ENCODE measurements around the gene RBCK1. TPM values are rescaled to one million over a fixed set of nuclear protein-coding genes. Genes with fewer than 3 reads are reported as not detected.

RBCK1 gene
- total and polyA plus RNA-seq, 9 of the 15 experiments (the other 6 are each of a cell fraction or from before 2014, with no cell fraction given) = 5.9 to 59.3 (median 26.5) TPM

Small RNAs within 50 kb of the gene (small RNA-seq; reads per million reads assigned to genes)
- not detected for gene RF00019

Other genes starting within 250 kb of the RBCK1 start
Only the 7 nearest of the 12 such genes appear.
- gene C20orf96, start 117.5 kb upstream of the RBCK1 start, total RNA-seq (2014; rRNA removed) = 1.5 and 2.0 TPM in 2 replicates
- gene C20orf96, start 117.5 kb upstream of the RBCK1 start, total RNA-seq (2014; rRNA removed; fragmentation: Illumina TruSeq; extraction: Trizol) = 2.4 and 3.0 TPM in 2 replicates
- 2.1 and 2.3 TPM in 2 replicates for gene C20orf96, start 117.5 kb upstream of the RBCK1 start, total RNA-seq (2015; rRNA removed; fragmentation: Illumina TruSeq; extraction: Trizol)
- gene C20orf96, start 117.5 kb upstream of the RBCK1 start, total RNA-seq (2021) = 10.1 TPM in 2 replicates
- gene C20orf96, start 117.5 kb upstream of the RBCK1 start, polyA plus RNA-seq (2011; rRNA removed) = 11.0 and 22.6 TPM in 2 replicates
- 8.4 and 9.8 TPM in 2 replicates for gene C20orf96, start 117.5 kb upstream of the RBCK1 start, polyA plus RNA-seq (2014; fragmentation: Illumina TruSeq; extraction: Trizol)
- 1 to 10 TPM; 1.7 to 4.2 TPM for gene C20orf96, start 117.5 kb upstream of the RBCK1 start, polyA plus RNA-seq (2014; fragmentation: Nextera tagmentation; extraction: Ambion mirVana)
- gene C20orf96, start 117.5 kb upstream of the RBCK1 start, polyA plus RNA-seq (2014; rRNA removed) = 9.1 and 11.7 TPM in 2 replicates
- 23.2 and 28.2 TPM in 2 replicates for gene ZCCHC3, start 110.7 kb upstream of the RBCK1 start, total RNA-seq (2014; rRNA removed)
- gene ZCCHC3, start 110.7 kb upstream of the RBCK1 start, total RNA-seq (2014; rRNA removed; fragmentation: Illumina TruSeq; extraction: Trizol) = 10.1 and 10.2 TPM in 2 replicates
- gene ZCCHC3, start 110.7 kb upstream of the RBCK1 start, total RNA-seq (2015; rRNA removed; fragmentation: Illumina TruSeq; extraction: Trizol) = 12.8 and 13.9 TPM in 2 replicates
- gene ZCCHC3, start 110.7 kb upstream of the RBCK1 start, total RNA-seq (2021) = 22.1 and 22.5 TPM in 2 replicates
- 21.2 and 22.0 TPM in 2 replicates for gene ZCCHC3, start 110.7 kb upstream of the RBCK1 start, polyA plus RNA-seq (2011; rRNA removed)
- gene ZCCHC3, start 110.7 kb upstream of the RBCK1 start, polyA plus RNA-seq (2014; fragmentation: Illumina TruSeq; extraction: Trizol) = 16.5 and 17.6 TPM in 2 replicates
- gene ZCCHC3, start 110.7 kb upstream of the RBCK1 start, polyA plus RNA-seq (2014; fragmentation: Nextera tagmentation; extraction: Ambion mirVana) = 1 to 10 TPM; 2.8 to 4.0 TPM
- 22.4 and 23.3 TPM in 2 replicates for gene ZCCHC3, start 110.7 kb upstream of the RBCK1 start, polyA plus RNA-seq (2014; rRNA removed)
- 6.5 and 9.2 TPM in 2 replicates for gene SOX12, start 82.7 kb upstream of the RBCK1 start, total RNA-seq (2014; rRNA removed)
- gene SOX12, start 82.7 kb upstream of the RBCK1 start, total RNA-seq (2014; rRNA removed; fragmentation: Illumina TruSeq; extraction: Trizol) = 1.3 and 1.4 TPM in 2 replicates
- gene SOX12, start 82.7 kb upstream of the RBCK1 start, total RNA-seq (2015; rRNA removed; fragmentation: Illumina TruSeq; extraction: Trizol) = 2.6 and 2.8 TPM in 2 replicates
- gene SOX12, start 82.7 kb upstream of the RBCK1 start, total RNA-seq (2021) = 26.1 and 26.3 TPM in 2 replicates
- 1.8 and 3.5 TPM in 2 replicates for gene SOX12, start 82.7 kb upstream of the RBCK1 start, polyA plus RNA-seq (2011; rRNA removed)
- 6.7 and 7.4 TPM in 2 replicates for gene SOX12, start 82.7 kb upstream of the RBCK1 start, polyA plus RNA-seq (2014; fragmentation: Illumina TruSeq; extraction: Trizol)
- under 1 TPM; 0.42 to 0.48 TPM for gene SOX12, start 82.7 kb upstream of the RBCK1 start, polyA plus RNA-seq (2014; fragmentation: Nextera tagmentation; extraction: Ambion mirVana)
- gene SOX12, start 82.7 kb upstream of the RBCK1 start, polyA plus RNA-seq (2014; rRNA removed) = 6.7 and 9.6 TPM in 2 replicates
- 11.1 and 21.5 TPM in 2 replicates for gene NRSN2, start 61.2 kb upstream of the RBCK1 start, total RNA-seq (2014; rRNA removed)
- gene NRSN2, start 61.2 kb upstream of the RBCK1 start, total RNA-seq (2014; rRNA removed; fragmentation: Illumina TruSeq; extraction: Trizol) = 6.7 and 7.5 TPM in 2 replicates
- gene NRSN2, start 61.2 kb upstream of the RBCK1 start, total RNA-seq (2015; rRNA removed; fragmentation: Illumina TruSeq; extraction: Trizol) = 7.8 and 9.6 TPM in 2 replicates
- gene NRSN2, start 61.2 kb upstream of the RBCK1 start, total RNA-seq (2021) = 26.7 and 28.5 TPM in 2 replicates
- 13.1 and 37.5 TPM in 2 replicates for gene NRSN2, start 61.2 kb upstream of the RBCK1 start, polyA plus RNA-seq (2011; rRNA removed)
- 24.3 and 24.7 TPM in 2 replicates for gene NRSN2, start 61.2 kb upstream of the RBCK1 start, polyA plus RNA-seq (2014; fragmentation: Illumina TruSeq; extraction: Trizol)
- gene NRSN2, start 61.2 kb upstream of the RBCK1 start, polyA plus RNA-seq (2014; fragmentation: Nextera tagmentation; extraction: Ambion mirVana) = 1 to 10 TPM; 7.9 to 8.3 TPM
- 24.8 and 29.7 TPM in 2 replicates for gene NRSN2, start 61.2 kb upstream of the RBCK1 start, polyA plus RNA-seq (2014; rRNA removed)
- 113 and 114 TPM in 2 replicates for gene TRIB3, start 27.5 kb upstream of the RBCK1 start, total RNA-seq (2014; rRNA removed)
- gene TRIB3, start 27.5 kb upstream of the RBCK1 start, total RNA-seq (2014; rRNA removed; fragmentation: Illumina TruSeq; extraction: Trizol) = 43.5 and 47.4 TPM in 2 replicates
- 22.1 and 23.0 TPM in 2 replicates for gene TRIB3, start 27.5 kb upstream of the RBCK1 start, total RNA-seq (2015; rRNA removed; fragmentation: Illumina TruSeq; extraction: Trizol)
- gene TRIB3, start 27.5 kb upstream of the RBCK1 start, total RNA-seq (2021) = 102 and 110 TPM in 2 replicates
- gene TRIB3, start 27.5 kb upstream of the RBCK1 start, polyA plus RNA-seq (2011; rRNA removed) = 44.4 and 114 TPM in 2 replicates
- gene TRIB3, start 27.5 kb upstream of the RBCK1 start, polyA plus RNA-seq (2014; fragmentation: Illumina TruSeq; extraction: Trizol) = 55.3 and 78.6 TPM in 2 replicates
- 10 to 100 TPM; 12.1 to 14.9 TPM for gene TRIB3, start 27.5 kb upstream of the RBCK1 start, polyA plus RNA-seq (2014; fragmentation: Nextera tagmentation; extraction: Ambion mirVana)
- gene TRIB3, start 27.5 kb upstream of the RBCK1 start, polyA plus RNA-seq (2014; rRNA removed) = 78.8 and 80.6 TPM in 2 replicates
- gene TBC1D20, start 54.2 kb downstream of the RBCK1 start, total RNA-seq (2014; rRNA removed) = 15.1 and 20.0 TPM in 2 replicates
- gene TBC1D20, start 54.2 kb downstream of the RBCK1 start, total RNA-seq (2014; rRNA removed; fragmentation: Illumina TruSeq; extraction: Trizol) = 11.9 and 14.2 TPM in 2 replicates
- 11.8 and 12.8 TPM in 2 replicates for gene TBC1D20, start 54.2 kb downstream of the RBCK1 start, total RNA-seq (2015; rRNA removed; fragmentation: Illumina TruSeq; extraction: Trizol)
- 17.8 and 20.6 TPM in 2 replicates for gene TBC1D20, start 54.2 kb downstream of the RBCK1 start, total RNA-seq (2021)
- 25.3 and 45.8 TPM in 2 replicates for gene TBC1D20, start 54.2 kb downstream of the RBCK1 start, polyA plus RNA-seq (2011; rRNA removed)
- gene TBC1D20, start 54.2 kb downstream of the RBCK1 start, polyA plus RNA-seq (2014; fragmentation: Illumina TruSeq; extraction: Trizol) = 20.4 and 23.7 TPM in 2 replicates
- gene TBC1D20, start 54.2 kb downstream of the RBCK1 start, polyA plus RNA-seq (2014; fragmentation: Nextera tagmentation; extraction: Ambion mirVana) = 1 to 10 TPM; 7.0 to 9.5 TPM
- 20.1 and 21.1 TPM in 2 replicates for gene TBC1D20, start 54.2 kb downstream of the RBCK1 start, polyA plus RNA-seq (2014; rRNA removed)
- gene CSNK2A1, start 135.5 kb downstream of the RBCK1 start, total RNA-seq (2014; rRNA removed) = 81.4 and 88.5 TPM in 2 replicates
- gene CSNK2A1, start 135.5 kb downstream of the RBCK1 start, total RNA-seq (2014; rRNA removed; fragmentation: Illumina TruSeq; extraction: Trizol) = 149 and 152 TPM in 2 replicates
- gene CSNK2A1, start 135.5 kb downstream of the RBCK1 start, total RNA-seq (2015; rRNA removed; fragmentation: Illumina TruSeq; extraction: Trizol) = 141 and 156 TPM in 2 replicates
- 144 and 150 TPM in 2 replicates for gene CSNK2A1, start 135.5 kb downstream of the RBCK1 start, total RNA-seq (2021)
- gene CSNK2A1, start 135.5 kb downstream of the RBCK1 start, polyA plus RNA-seq (2011; rRNA removed) = 103 and 145 TPM in 2 replicates
- gene CSNK2A1, start 135.5 kb downstream of the RBCK1 start, polyA plus RNA-seq (2014; fragmentation: Illumina TruSeq; extraction: Trizol) = 188 and 251 TPM in 2 replicates
- 100 to 1,000 TPM in 1 of 2 experiments, 10 to 100 TPM in 1; 71.0 to 101 TPM for gene CSNK2A1, start 135.5 kb downstream of the RBCK1 start, polyA plus RNA-seq (2014; fragmentation: Nextera tagmentation; extraction: Ambion mirVana)
- gene CSNK2A1, start 135.5 kb downstream of the RBCK1 start, polyA plus RNA-seq (2014; rRNA removed) = 77.0 and 98.4 TPM in 2 replicates